ENCODE data around the gene GSTM4.
"Not testable (repeated sequence)": the region's sequence is repeated elsewhere in the genome, so short reads cannot be mapped to it uniquely, and the experiment has no call there.

GSTM4 gene

GRCh38 chr1:109667452-109668122 is 11.7 kb downstream of the GSTM4 start, which contains the start of gene GSTM2:
Gene GSTM2 (plus strand): TSS chr1:109668057. CDS start chr1:109668116, 59 bp downstream.
- DNase-seq (ENCODE audit: low read depth) = peak; percentile 86

GRCh38 chr1:109668123-109668775 is 12.3 kb downstream of the GSTM4 start:
- DNase-seq (ENCODE audit: low read depth) = no peak

- DNase-seq (ENCODE audit: low read depth) = no peak
These were observed 13.5 kb downstream of the GSTM4 start for GRCh38 chr1:109669246-109669948.

GRCh38 chr1:109669949-109670302 is 14.0 kb downstream of the GSTM4 start:
- DNase-seq (ENCODE audit: low read depth) = not testable (repeated sequence)

- no peak for DNase-seq (ENCODE audit: low read depth)
These were observed 15.2 kb downstream of the GSTM4 start for GRCh38 chr1:109671067-109671466.

GRCh38 chr1:109673861-109674260 is 18.0 kb downstream of the GSTM4 start:
- not testable (repeated sequence) for DNase-seq (ENCODE audit: low read depth)

- DNase-seq (ENCODE audit: low read depth) = not testable (repeated sequence)
These were observed 20.9 kb downstream of the GSTM4 start for GRCh38 chr1:109676683-109677381.

GRCh38 chr1:109677459-109677858 is 21.6 kb downstream of the GSTM4 start:
- no peak for DNase-seq (ENCODE audit: low read depth)

GRCh38 chr1:109678637-109679036 is 22.7 kb downstream of the GSTM4 start:
- DNase-seq (ENCODE audit: low read depth) = not testable (repeated sequence)

GRCh38 chr1:109684777-109685176 is 28.9 kb downstream of the GSTM4 start:
- DNase-seq (ENCODE audit: low read depth) = not testable (repeated sequence)

- DNase-seq (ENCODE audit: low read depth) = not testable (repeated sequence)
These were observed 29.5 kb downstream of the GSTM4 start for GRCh38 chr1:109685399-109685798.

- DNase-seq (ENCODE audit: low read depth) = not testable (repeated sequence)
These were observed 30.0 kb downstream of the GSTM4 start for GRCh38 chr1:109685890-109686289.

- not testable (repeated sequence) for DNase-seq (ENCODE audit: low read depth)
These were observed 31.2 kb downstream of the GSTM4 start for GRCh38 chr1:109687109-109687508.

GRCh38 chr1:109687641-109688499 is 32.0 kb downstream of the GSTM4 start, which contains the start of gene GSTM1:
Gene GSTM1 (plus strand): TSS chr1:109687817. CDS start chr1:109687874, 57 bp downstream.
- DNase-seq (ENCODE audit: low read depth) = peak; percentile 60

- no peak for DNase-seq (ENCODE audit: low read depth)
These were observed 34.0 kb downstream of the GSTM4 start for GRCh38 chr1:109689844-109690405.

- no peak for DNase-seq (ENCODE audit: low read depth)
These were observed 35.9 kb downstream of the GSTM4 start for GRCh38 chr1:109691759-109692158.

GRCh38 chr1:109694400-109694799 is 38.5 kb downstream of the GSTM4 start:
- DNase-seq (ENCODE audit: low read depth) = not testable (repeated sequence)

- not testable (repeated sequence) for DNase-seq (ENCODE audit: low read depth)
These were observed 39.2 kb downstream of the GSTM4 start for GRCh38 chr1:109695138-109695537.

GRCh38 chr1:109697066-109697465 is 41.2 kb downstream of the GSTM4 start:
- no peak for DNase-seq (ENCODE audit: low read depth)

GRCh38 chr1:109697861-109698260 is 42.0 kb downstream of the GSTM4 start:
- DNase-seq (ENCODE audit: low read depth) = not testable (repeated sequence)

GRCh38 chr1:109702940-109703339 is 47.0 kb downstream of the GSTM4 start:
- DNase-seq (ENCODE audit: low read depth) = not testable (repeated sequence)

Data from stromal cell of bone marrow (primary cell).